HG03025 (cell line): ENCODE data around the gene KRTAP13-2.

Source experiments
- ATAC-seq: cut with Tn5 transposase; IDR thresholded peaks from one replicate; pipeline ENCODE4 v1.9.1; 2021; ENCODE audit warnings: mild to moderate bottlenecking, moderate library complexity; ENCODE audit not compliant: unreplicated experiment, low FRiP score

The KRTAP13-2 gene

DNA sequence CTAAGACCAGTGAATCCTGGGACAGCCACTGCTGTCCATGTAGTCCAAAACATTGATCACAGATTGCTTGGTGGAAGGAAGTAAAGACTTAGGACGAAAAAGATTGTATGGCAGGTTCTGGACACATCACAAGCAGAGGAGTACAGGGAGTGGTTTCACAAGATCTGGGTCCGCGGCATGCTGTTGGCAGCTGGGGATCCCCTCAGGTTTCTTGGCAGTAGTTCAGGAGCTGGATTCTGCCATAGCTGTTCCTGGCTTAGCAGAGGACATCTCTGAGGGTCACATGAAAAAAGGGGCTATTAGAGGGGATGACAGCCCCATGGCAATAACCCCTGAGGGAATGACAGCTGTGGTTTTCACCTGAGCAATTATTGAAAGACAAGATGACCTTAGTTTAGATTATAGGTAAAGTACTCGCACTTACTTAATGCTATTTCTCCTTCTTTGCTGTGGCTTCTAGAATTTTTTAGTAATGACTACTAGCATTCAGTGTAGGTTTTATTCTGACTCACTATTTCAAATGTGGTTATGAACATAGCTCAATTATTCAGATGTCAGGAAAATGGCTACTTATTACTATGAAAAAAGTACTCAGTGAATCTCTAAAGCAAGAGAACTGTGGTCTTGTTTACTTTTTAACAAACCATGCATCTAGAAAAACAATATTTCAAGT lies 42.7 kb downstream of the KRTAP13-2 start:
- no peak for ATAC-seq

DNA sequence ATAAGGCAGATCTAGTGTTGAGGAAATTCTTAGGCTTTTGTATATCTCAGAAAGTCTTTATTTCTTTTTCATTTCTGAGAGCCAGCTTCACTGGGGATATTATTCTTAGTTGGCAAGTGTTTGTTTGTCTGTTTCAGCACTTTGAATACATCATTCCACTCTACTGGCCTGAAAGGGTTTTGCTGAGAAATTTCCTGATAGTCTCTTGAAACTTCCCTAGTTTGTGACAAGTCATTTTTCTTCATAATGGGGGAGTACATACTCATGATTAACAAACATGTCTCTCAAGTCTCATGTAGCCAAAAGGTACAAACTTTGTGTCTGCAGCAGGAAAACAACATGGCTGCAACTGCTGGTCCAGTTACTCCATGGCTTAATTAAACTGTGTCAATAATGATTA lies 45.7 kb downstream of the KRTAP13-2 start:
- no peak for ATAC-seq
